D341Med (cell line): ENCODE data around the gene KRTAP12-4.
"Not testable (repeated sequence)": the region's sequence is repeated elsewhere in the genome, so short reads cannot be mapped to it uniquely, and the experiment has no call there.

ENCODE experiments used
- DNase-seq: peaks from one replicate; pipeline ENCODE4 v3.0.0; 2012; ENCODE audit warnings: low spot score

Gene KRTAP12-4

GRCh38 chr21:44610157-44610843, 44.2 kb downstream of the KRTAP12-4 start:
- not testable (repeated sequence) for DNase-seq

- DNase-seq, result no peak
These were observed 45.3 kb downstream of the KRTAP12-4 start for GRCh38 chr21:44609193-44609592.

- DNase-seq, result no peak
These were observed 48.0 kb downstream of the KRTAP12-4 start for GRCh38 chr21:44606495-44606894.
